Myocyte (in vitro differentiated cells): ENCODE results near the gene MYL7. TPM values are rescaled to one million over a fixed set of nuclear protein-coding genes. Genes with fewer than 3 reads are reported as not detected.
"Not testable (repeated sequence)": the region's sequence is repeated elsewhere in the genome, so short reads cannot be mapped to it uniquely, and the experiment has no call there.

Experiments
- DNase-seq: peaks from one replicate; pipeline ENCODE4 v3.0.0-alpha.2; 2012; ENCODE audit warnings: low read depth
- total RNA-seq: library from RNA; depleted of rRNA; stranded (reverse); fragments of >200 nt; gene quantifications from 2 replicates; pipeline ENCODE4 v1.2.3, GENCODE V29; 2014

MYL7 gene
- total RNA-seq, 1 donor from 2014 or later, result not detected

GRCh38 chr7:44133295-44133694 lies 7.8 kb downstream of the MYL7 start:
- no peak for DNase-seq

GRCh38 chr7:44132039-44132438 lies 9.1 kb downstream of the MYL7 start:
- peak; percentile 78 for DNase-seq

- DNase-seq, result peak; percentile 74
Measured at GRCh38 chr7:44131173-44132029, 9.7 kb downstream of the MYL7 start.

DNA sequence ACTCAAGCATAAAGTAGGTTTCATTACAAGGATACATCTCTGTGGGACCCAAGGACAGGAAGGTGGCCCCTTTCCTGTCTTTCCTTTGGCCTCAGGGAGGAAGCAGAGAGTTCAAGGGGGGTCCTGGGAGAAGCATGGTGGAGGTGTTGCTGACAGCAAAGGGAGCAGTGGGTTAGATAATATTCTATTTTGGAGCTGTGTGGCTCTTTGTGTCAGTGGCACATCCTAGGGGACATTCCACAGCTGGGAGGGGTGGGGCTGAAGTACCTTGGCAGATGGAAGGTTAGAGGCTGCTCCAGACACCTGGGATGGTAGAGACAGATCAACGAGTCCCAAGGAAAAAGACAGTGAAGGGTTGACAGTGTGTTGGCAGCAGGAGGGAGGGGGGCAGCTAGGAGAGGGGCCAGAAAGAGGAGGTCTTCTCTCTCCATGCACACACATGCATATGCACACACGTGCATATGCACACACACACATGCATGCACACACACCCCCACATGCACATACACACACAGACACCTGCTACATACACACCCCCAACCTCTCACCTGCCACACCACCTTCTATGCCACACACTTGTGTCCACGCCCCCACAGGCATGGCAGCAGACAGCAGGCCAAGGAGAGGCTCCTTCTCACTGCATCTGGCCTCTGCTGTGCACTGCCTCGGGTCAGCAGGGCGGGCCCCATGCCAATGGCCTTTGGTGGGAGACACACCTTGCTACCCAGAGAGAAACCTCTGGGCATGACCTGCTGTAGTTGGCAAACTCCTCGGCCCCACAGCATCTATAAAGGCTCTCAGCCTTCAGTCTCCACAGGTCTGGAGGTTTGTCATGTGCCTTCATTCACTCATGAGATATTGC lies 12.2 kb downstream of the MYL7 start:
- no peak for DNase-seq

DNA sequence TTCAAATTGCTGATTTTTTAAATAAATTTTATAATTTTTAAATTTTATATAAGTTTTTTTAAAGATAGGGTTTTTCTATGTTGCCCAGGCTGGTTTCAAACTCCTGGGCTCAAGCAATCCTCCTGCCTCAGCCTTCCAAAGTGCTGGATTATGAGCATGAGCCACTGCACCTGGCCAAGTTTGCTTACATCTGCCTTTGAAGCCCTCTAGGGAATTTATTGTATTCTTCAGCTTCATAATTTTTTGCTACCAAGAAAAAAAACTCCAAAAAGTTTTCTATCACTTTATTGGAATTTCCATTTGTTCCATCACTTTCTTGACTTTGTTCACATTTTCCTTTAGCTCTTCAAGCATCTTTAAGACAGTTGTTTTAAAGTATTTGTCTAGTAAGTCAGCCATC lies 14.0 kb downstream of the MYL7 start:
- DNase-seq, result no peak

- DNase-seq, result not testable (repeated sequence)
Measured at GRCh38 chr7:44126574-44126973, 14.6 kb downstream of the MYL7 start.

GRCh38 chr7:44124822-44125202 lies 16.3 kb downstream of the MYL7 start:
- no peak for DNase-seq

- DNase-seq, result peak; percentile 100
Measured at GRCh38 chr7:44123190-44124003, 17.7 kb downstream of the MYL7 start, which contains the start of gene POLD2. Gene POLD2 (minus strand): TSS chr7:44123548. CDS start chr7:44122053, 1,495 bp downstream.

DNA sequence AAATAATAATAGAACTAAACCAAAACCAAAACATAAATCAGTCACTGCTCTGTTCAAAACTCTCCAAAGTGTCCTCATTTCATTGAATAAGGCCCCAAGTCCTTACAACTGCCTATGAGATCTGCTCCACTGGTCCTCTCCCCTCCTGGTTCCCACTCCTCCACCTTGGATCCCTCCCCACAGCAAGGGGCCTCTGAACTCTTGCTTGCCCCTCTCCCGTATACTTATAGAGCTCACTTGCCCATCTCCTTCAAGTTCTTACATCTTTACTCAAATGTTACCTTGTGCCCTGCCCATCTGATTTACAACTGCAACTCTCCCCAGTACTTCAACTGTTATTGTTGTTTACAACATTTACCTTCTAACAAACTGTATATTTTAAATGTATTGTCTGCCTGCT lies 18.6 kb downstream of the MYL7 start:
- DNase-seq, result peak; percentile 27

DNA sequence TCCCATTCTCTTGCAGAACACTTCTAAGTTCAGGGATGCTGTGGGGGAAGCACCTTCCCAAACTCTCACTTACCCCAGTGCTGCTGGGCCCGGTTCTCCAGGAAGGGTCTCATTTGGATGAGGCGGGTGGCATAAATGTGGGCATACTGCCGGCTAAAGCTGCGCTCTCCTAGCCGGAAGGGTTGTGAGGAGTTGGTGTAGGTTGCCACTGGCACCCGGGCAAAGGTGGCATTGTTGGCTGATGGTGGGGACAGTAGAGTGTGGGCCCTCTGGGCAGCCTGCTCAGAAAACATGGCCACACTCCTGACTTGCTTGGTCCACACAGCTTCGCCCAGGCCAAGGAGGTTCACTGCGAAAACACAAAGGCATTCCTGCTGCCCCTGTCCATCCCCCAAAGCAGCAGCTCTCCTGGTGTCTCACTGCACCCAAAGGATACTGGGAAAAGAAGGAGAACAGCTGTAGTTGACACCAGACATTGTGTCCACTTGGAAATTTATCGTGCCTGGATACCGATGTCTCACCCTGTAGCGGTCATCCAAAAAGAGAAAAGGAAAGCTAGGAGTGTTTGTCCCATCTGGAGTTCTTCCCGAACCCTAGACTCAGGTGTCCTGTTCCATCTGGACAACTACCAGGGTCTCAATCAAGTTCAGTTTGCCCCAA lies 19.2 kb downstream of the MYL7 start:
- peak; percentile 88 for DNase-seq

DNA sequence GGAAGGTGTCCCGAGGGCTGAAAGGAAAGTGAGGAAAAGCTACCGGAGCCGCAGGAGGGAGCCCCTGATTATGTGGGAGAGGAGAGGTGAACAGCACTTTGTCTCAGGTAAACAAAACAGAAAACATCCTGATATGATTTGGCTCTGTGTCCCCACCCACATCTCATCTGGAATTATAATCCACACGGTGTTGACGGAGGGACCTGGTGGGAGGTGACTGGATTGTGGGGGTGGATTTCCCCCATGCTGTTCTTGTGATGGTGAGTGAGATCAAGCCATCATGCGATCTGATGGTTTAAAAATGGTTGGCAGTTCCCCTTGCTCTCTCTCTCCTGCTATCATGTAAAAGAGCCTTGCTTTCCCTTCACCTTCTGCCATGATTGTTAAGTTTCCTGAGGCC lies 20.7 kb downstream of the MYL7 start:
- no peak for DNase-seq

GRCh38 chr7:44119829-44120380 lies 21.2 kb downstream of the MYL7 start:
- DNase-seq, result peak; percentile 74

GRCh38 chr7:44117801-44118429 lies 23.2 kb downstream of the MYL7 start:
- peak; percentile 37 for DNase-seq

GRCh38 chr7:44116789-44117666 lies 24.1 kb downstream of the MYL7 start:
- DNase-seq, result no peak

DNA sequence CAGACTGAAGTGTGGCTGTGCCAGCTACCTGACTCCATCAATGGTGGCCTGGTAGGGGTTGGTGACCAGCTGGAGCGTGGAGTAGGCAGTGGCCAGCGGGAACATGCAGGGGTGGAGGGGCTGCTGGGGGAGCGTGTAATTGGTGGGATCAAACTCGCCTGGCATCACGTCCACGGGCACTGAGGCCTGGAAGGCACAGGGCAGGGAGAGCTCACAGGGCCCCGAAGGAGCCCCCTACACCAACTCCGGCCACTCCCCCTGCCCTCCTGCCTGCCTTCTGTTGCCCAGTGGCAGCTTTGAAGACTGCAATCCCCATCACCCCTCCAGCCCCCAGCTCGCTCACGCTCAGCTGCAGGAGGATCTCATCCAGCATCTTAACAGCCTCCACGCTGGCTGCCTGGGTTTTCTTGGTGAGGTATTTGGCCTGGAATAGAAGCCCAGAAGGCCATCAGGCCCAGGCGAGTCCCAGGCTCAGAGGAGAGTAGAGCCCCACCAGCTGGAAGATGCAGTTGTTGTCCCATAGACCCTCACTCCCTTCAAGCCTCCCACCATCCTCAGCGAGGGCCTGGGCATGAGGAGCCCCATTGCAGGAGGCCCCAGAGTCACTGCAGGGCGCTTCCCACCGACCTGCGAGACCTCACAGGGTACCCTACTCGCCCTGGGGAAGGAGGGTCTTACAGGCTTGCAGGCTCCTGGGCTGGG lies 24.9 kb downstream of the MYL7 start:
- DNase-seq, result peak; percentile 51

- peak; percentile 94 for DNase-seq
Measured at GRCh38 chr7:44114586-44115310, 26.4 kb downstream of the MYL7 start.

GRCh38 chr7:44113764-44114354 lies 27.3 kb downstream of the MYL7 start:
- DNase-seq, result no peak
